NCI-H146 treated with DMSO at 0.1 percent for 48 hours (cell line): ENCODE data around the gene COQ8A.
"Not testable (repeated sequence)": the region's sequence is repeated elsewhere in the genome, so short reads cannot be mapped to it uniquely, and the experiment has no call there.

ENCODE experiments used
- DNase-seq: peaks from one replicate; lab custom pipeline; 2025; ENCODE audit not compliant: unreplicated experiment; lab: John Stamatoyannopoulos, UW

The COQ8A gene

DNA sequence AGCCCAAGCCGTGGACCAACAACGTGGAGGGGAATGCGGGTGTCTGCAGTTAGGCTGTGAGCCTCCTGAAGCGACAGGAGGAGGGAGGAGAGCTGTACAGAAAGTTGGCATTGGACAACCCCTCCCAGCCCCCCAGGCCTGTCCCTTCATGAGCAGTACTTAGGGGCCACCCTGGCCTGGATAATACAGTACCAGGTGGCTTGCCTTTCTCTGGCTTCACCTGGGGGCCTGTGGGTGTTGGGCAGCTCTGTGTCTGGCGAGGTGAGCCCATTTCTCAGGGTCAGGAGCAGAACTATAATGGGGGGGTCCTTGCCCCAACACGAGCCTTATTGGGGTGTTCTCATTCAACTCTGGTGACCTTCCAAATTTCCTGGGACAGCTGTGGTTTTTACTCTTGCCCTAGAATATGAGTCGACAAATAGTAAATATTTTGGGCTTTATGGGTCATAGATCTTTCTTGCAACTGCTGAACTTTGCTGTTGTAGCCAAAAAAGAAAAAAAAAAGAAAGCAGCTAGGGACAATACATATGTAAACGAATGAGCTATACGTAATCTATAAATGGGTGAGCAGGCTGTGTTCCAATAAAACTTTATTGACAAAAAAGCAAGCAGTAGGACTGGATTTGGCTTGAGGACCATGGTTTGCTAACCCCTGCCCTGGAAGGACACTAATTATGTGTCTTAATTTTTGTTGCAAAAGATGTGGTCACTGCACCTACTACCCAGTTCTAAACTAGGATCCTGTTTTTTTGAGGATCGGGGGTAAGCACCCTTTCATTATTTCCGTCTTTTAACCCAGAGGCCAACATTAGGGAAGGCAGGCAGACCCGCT, 11.4 kb downstream of the COQ8A start:
- DNase-seq = no peak

DNA sequence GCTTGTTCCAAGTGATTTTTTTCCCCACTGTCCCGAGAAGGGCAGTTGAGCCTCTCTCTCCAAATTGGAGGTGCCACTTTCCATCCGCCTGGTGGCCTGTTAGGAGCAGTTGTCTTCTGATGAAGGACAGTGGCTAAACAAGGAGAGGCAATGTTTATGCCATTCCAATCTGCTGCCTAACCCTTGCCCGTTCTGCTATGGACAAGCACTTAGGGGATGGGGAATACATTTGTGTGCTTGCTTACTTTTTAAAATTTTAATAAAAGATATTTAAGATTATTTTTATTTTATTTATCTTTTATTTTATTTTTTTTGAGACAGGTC, 12.0 kb downstream of the COQ8A start:
- no peak for DNase-seq

DNA sequence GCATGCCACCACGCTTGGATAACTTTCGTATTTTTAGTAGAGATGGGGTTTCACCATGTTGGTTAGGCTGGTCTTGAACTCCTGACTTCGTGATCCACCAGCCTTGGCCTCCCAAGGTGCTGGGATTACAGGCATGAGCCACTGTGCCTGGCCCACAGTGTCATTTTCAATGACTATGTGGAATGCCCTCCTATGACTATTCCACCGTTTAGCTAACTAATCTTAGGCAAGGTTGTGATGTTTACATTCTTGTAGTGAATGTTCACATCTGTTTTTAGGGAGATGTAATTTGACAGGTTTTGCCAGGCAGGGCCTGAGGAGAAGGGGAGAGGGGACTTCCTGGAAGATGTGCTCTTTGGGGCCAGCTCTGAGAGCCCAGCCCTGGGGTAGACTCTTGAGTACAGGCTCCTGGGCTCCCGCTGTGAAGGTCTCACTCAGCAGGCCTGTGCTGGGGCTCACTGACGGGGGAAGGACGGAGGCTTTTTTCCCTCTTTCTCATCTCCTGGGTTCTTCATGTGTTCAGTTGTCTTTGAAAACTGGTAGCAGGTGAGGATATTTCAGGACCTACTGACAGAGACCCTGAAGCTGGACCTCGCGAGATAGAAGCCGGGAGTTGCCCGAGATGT, 13.2 kb downstream of the COQ8A start:
- DNase-seq = no peak

DNA sequence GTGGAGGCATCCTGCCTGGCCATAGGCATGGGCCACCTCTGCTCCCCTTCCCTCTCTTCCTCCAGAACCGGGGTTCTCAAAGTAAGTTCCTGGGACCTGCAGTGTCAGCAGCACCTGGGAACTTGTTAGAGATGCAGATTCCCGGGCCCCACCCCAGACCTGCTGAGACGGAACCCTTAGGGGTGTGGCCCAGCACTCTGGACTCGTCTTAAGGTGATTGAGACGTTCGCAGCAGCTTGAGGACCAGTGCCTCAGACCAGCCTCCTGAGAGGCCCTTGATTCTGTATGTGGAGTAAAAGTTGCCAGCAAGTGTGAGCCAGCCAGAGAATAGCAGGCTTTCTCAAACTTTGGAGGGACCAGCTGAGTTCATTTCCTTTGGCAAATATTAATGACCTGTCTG, 14.2 kb downstream of the COQ8A start:
- no peak for DNase-seq

DNA sequence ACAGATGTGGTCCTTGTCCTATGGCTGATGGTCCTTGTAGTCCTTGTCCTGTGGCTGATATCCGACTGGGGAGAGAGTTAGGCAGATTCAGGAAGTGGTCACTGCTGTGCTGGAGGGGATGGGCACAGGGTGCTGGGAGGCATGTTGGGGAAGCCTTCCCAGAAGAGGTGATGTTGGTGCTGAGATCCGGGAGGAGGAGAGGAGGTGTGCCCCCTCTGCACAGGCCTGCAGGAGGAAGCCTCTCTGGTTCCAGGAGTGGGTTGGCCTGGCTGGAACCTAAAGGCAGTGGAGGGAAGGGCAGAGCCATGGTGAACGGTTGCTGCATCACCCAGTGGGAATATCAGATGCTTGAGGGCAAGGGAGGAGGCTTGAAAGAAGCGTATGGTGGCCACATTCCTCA, 14.7 kb downstream of the COQ8A start:
- no peak for DNase-seq

DNA sequence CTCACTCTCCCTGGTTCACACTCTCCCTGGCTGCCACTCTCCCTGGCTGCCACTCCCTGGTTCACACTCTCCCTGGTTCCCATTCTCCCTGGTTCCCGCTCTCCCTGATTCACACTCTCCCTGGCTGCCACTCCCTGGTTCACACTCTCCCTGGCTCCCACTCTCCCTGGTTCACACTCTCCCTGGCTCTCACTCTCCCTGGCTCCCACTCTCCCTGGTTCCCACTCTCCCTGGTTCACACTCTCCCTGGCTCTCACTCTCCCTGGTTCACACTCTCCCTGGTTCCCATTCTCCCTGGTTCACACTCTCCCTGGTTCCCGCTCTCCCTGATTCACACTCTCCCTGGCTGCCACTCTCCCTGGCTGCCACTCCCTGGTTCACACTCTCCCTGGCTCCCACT, 15.8 kb downstream of the COQ8A start:
- not testable (repeated sequence) for DNase-seq

DNA sequence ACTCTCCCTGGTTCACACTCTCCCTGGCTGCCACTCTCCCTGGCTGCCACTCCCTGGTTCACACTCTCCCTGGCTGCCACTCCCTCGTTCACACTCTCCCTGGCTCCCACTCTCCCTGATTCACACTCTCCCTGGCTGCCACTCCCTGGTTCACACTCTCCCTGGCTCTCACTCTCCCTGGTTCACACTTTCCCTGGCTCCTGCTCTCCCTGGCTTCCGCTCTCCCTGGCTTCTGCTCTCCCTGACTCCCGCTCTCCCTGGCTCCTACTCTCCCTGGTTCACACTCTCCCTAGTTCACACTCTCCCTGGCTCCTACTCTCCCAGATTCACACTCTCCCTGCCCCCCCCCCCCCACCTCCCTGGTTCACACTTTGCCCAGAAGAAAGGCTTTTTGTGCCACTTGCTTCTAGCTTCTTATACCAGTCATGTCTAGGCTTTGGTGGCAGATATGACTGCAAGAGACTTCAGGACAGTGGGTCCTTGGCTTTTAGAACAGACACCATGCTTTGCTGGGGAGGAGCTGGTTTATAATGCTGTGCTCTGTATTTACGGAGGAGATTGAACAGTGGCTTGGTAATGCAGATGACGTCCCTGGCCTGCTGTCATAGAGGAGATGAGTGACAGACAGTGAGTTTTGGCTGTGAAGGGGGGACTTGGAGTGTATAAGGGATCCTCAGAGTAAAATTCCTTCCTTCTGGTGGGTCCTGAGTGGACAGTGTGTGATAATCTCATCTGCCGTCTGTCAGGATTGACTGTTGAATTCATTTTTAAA, 17.0 kb downstream of the COQ8A start:
- no peak for DNase-seq

DNA sequence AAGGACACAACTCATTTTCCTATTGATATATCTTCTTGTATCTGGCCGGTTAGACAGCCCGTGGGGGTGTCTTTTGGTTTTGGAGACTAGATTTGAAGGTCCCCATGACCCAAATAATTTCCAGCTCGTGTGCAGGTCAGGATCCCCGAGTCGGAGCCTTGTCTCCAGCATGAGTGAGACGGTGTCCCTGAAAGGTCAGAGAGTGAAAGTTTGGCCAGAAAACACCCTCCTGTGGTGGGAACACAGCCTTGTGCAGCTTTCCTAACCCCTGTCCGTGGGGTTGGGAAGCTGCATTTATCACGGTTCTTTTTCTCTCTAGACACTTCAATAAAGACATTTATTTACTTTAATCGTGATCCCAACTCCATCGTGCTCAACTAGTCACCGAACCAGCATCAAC, 17.6 kb downstream of the COQ8A start:
- no peak for DNase-seq

DNA sequence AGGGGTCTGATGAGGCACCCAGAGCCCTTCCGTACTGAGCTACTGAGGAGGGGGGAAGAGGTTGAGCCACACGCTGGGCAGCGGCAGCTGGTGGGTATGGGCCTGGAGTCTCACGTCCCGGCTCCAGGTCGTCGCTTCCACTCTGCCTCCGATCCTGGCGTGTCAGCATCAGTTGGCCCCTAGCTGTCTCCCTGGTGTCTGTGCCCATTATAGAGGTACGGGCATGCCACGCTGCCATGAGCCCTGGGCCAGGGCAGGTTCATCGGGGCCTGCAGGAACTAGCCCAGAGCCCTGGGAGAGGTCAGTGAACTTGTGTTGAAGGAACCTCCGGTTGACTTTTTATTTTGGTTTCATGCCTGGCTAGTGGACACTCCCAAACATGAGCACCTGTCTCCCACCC, 18.2 kb downstream of the COQ8A start:
- no peak for DNase-seq

DNA sequence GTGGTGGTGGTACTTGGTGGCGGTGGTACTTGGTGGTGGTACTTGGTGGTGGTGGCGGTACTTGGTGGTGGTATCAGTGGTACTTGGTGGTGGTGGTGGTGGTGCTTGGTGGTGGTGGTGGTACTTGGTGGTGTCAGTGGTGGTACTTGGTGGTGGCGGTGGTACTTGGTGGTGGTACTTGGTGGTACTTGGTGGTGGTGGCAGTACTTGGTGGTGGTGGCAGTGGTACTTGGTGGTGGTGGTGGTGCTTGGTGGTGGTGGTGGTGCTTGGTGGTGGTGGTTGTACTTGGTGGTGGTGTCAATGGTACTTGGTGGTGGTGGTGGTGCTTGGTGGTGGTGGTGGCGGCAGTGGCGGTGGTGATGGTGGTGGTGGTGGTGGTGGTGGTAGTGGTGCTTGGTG, 20.2 kb downstream of the COQ8A start:
- no peak for DNase-seq

DNA sequence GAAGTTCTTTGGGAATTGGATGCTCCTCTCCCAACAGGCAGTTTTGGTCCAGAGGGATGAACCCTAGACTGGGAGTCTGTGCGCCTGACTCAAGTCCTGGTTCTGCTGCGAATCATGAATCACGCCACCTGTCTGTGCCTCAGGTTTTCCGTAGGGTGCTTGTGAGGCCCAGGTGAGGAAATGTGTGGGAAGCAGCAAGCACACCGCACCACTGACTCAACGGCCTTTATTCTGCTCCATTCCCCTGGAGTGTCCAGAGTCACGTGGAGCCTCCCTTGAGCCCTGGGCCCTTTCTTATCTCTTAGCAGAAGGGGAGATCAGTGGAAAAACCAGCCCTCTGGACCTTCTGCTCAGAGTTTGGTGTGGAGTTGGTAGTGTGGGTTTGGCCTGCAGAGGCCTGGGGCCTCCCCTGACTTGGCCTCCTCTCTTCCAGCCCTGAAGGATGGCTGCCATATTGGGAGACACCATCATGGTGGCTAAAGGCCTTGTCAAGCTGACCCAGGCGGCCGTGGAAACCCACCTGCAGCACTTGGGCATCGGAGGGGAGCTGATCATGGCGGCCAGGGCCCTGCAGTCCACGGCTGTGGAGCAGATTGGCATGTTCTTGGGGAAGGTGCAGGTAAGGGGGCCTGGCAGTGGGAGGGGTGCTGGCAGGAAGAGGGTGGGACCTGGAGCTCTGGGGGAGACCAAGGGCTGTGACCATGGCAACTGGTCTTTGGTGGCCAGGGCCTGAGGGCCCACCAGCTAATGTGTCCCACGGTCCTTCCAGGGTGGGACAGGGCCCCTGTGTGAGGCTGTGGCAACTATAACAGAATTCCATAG, 21.1 kb downstream of the COQ8A start:
- DNase-seq = no peak

DNA sequence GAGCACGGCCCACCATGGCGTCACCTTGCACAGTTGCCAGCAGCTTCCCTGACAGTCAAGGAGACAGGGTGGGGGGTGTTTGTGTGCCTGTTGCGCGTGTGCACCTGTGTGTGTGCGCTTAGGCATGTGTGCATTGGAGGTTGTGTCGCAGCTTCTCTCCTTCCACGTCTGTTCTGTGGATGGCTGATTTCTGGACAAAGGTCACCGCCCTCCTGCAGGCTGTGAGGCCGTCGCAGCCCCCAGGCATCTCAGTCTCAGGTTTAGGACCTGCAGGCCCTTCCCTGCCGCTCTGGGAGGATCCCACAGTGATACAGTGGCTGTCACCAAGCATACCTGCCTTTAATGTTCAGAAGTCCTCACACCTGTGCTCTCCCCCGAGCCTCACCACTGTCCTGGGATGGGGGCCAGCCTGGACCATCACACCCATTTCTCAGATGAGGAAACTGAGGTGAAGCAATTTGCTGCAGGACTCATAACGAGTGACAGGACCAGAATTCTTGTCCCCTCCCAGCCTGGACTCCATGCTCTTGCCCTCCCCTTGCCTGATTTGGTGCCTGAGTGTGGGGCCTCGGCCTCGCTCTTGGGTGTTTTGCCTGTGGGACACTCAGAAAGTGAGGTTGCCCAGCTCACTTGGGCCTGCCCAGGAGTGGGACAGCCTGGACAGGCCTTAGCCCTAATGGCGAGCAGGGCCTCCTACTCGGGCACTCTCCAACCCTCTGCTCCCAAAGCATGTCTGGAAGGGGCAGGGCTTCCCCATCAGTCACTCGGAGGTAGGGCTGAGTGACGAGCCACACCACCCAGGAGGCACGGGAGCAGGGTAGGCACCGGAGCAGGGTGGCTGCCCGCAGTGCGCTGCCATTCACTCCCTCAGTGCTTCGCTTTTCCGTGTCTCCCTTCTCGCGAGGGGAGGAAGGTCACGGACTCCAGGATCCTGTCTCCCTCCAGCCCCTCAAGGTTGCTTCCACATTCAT, 22.6 kb downstream of the COQ8A start:
- DNase-seq = no peak

DNA sequence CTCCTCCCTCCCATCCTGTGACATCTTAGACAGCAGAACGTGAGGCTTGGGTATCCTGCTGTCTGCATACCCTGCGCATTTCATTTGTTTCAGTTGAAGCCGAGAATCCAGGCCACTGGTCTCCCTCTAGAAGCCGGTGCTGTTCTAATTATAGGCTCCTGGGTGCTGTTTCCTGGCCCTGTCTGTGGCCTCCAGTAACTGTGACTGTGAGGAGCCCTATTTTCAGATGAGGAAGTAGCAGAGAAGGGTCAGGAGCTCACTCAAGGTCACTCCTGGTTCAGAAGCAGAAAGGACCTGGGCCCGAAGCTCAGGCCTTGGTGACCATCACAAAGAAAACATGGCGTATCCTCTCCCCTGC, 24.0 kb downstream of the COQ8A start:
- DNase-seq = no peak

DNA sequence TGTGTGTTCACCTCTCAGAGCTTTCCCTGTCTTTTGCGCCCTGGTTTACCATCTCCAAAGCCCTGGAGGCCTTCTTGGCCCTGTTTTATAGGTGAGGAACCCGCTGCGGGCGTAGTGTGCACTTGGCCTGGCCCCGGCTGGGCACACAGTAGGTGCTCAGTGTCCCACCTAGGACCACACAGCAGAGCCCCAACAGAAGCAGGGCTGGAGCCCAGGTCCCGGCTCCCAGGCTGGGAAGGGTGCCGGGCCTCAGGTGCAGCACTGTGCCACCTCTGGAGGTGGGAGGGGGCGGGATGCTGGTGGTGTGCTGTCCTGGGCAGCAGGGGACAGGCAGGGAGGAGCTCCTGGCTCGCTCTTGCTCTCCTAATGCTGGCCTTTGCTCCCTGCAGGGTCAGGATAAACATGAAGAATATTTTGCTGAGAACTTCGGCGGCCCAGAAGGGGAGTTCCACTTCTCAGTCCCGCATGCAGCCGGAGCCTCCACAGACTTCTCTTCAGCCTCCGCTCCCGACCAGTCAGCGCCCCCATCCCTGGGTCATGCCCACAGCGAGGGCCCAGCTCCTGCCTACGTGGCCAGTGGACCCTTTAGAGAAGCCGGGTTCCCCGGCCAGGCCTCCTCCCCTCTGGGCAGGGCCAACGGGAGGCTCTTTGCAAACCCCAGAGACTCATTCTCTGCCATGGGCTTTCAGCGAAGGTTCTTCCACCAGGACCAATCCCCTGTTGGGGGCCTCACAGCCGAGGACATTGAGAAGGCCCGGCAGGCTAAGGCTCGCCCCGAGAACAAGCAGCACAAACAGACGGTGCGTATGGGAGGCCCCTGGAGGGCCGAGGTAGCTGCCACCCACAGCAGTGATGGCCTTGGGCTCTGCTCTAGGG, 24.8 kb downstream of the COQ8A start:
- no peak for DNase-seq

DNA sequence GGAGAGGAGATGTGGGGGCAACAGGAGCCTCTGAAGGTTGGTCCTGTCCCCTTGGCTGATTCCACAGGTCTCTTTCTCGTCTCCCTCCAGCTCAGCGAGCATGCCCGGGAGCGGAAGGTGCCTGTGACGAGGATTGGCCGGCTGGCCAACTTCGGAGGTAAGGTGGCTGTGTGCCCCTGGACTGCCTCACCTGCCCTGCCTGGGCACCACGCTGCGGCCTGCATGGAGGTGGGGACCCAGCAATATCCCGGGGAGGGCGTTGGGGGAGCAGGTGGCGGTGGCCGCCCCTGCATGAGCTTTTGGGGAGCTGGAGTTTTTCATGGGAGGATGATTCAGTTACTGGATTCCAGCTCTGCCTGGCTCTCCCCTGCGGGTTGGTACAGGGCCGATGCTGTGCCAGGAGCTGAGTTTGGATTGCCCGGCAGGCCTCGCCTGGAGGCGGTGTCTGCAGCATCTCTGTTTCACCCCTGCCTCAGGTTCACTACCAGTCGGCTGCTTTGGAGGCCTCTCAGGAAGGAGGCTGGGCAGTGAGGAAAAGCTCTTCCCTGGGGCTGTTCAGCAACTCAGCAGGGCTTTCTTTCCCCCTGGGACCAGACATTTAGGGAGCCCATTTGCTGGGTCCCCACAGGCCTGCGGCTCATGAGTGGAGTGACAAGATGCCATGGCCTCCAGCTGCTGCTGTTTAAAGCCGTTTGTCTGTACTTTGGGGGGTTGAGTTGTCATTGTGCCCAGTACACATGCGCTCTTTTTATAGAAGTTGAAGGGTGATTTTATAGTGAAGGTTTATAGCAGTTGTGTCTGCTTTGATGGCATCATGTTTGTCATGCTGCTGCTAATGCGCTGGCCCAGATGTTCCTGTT, 25.7 kb downstream of the COQ8A start:
- DNase-seq = no peak

DNA sequence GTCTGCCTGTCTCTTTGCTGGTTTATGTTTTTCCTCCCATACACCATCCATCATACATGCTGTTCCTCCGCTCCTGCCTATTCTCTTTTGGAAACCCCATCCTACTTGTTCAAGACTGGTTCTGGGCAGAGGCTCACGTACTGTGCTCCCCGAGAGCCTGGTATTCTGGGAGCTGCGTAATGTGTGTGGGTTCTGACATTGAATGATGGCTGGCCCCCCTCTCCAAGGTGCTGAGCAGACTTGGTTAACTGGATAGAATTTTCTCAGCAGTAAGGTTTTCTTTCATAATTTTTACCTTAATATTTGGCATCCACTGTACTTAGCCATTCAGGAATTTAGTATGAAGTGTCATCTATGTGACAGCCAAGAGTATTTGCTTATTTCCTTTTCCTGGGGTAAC, 26.6 kb downstream of the COQ8A start:
- no peak for DNase-seq

DNA sequence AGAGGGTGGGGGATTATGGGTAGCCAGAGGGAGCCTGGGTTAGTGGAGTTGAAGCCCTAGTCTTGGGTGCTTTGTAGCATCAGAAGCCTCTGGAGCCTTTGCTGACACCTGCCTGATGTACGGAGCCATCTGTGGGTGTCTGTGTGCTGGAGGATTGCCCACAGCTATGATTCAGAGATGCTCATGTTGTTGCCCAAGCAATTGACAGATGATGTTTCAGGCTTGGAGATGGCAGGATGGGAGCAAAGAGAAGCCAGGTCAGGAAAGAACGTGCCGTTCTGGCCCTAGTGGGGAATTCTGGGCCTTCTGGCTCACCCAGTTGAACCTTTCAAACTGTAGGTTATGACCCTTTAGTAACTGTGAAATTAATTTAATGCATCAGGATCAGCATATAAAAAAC, 27.6 kb downstream of the COQ8A start:
- no peak for DNase-seq

DNA sequence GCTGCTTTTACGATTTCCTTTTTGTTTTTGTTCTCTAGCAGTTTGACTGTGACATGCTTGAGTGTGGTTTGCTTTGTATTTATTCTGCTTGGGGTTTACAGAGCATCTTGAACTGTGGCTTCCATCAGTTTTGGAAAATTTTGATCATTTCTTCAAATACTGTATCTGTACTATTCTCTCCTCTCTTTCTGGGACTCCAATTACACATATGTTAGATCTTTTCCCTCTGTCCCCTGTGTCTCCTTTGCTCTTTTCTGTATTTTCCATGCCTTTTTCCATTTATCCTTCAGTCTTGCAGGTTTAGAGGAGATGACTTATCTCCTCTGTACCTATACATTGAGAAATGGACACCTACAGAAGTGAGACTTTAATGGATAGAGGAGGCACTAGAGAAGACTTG, 31.7 kb downstream of the COQ8A start:
- no peak for DNase-seq
